GM12891 (cell line): Measurements from ENCODE around the gene EPHA8. TPM values are rescaled to one million over a fixed set of nuclear protein-coding genes. Genes with fewer than 3 reads are reported as not detected.

Experiments used
- DNase-seq: peaks from one replicate; pipeline ENCODE4 v3.0.0; 2011; ENCODE audit warnings: low spot score; ENCODE audit not compliant: insufficient read length
- FAIRE-seq: peaks from 2 replicates; lab custom pipeline; 2011; peaks lifted over from hg19 to GRCh38; lab: Jason Lieb, UNC
- PAX5 ChIP-seq: IDR thresholded peaks from 2 replicates; pipeline ENCODE4 v1.6.1; 2011; ENCODE audit warnings: low read length, moderate library complexity, mild to moderate bottlenecking; ENCODE audit not compliant: insufficient read depth, severe bottlenecking
- POLR2A ChIP-seq: IDR thresholded peaks from 2 replicates; pipeline ENCODE4 v1.6.1; 2011; ENCODE audit warnings: low read depth, low read length, control low read depth
- POLR2AphosphoS5 ChIP-seq: IDR thresholded peaks from 2 replicates; pipeline ENCODE4 v1.6.1; 2011; ENCODE audit warnings: low read depth, low read length, control low read depth
- POU2F2 ChIP-seq: IDR thresholded peaks from 2 replicates; pipeline ENCODE4 v1.6.1; 2011; ENCODE audit warnings: low read depth, mild to moderate bottlenecking, control low read depth, low read length, moderate library complexity
- SPI1 ChIP-seq: IDR thresholded peaks from 2 replicates; pipeline ENCODE4 v1.6.1; 2011; ENCODE audit warnings: low read depth, low read length, control low read depth
- TAF1 ChIP-seq: IDR thresholded peaks from 2 replicates; pipeline ENCODE4 v1.6.1; 2011; ENCODE audit warnings: low read depth, low read length, control low read depth
- polyA plus RNA-seq: library from polyadenylated mRNA; unstranded; fragments of >200 nt; gene quantifications from one replicate; pipeline ENCODE4 v1.2.1, GENCODE V29; 2012; ENCODE audit warnings: low read depth, missing spikeins, inconsistent platforms; ENCODE audit not compliant: missing spikeins

EPHA8 gene
- not detected for polyA plus RNA-seq

- no peak for TF ChIP-seq POU2F2
- no peak for TF ChIP-seq POLR2A
- TF ChIP-seq SPI1 = no peak
- no peak for TF ChIP-seq TAF1
- TF ChIP-seq POLR2AphosphoS5 = no peak
- DNase-seq = no peak
- no peak for FAIRE-seq
Measured at GRCh38 chr1:22562584-22563583, at the start of gene EPHA8. Gene EPHA8 (plus strand): TSS chr1:22563489. CDS start chr1:22563636, 147 bp downstream.

GRCh38 chr1:22516906-22517571 is 46.2 kb upstream of the EPHA8 start:
- TF ChIP-seq TAF1 (no peak), POU2F2 (no peak), POLR2A (no peak), POLR2AphosphoS5 (no peak), SPI1 (no peak), PAX5 (no peak)
- DNase-seq (no peak), FAIRE-seq (no peak)

- TF ChIP-seq SPI1 (no peak), POU2F2 (no peak), TAF1 (no peak), POLR2A (no peak), PAX5 (no peak), POLR2AphosphoS5 (no peak)
- FAIRE-seq (no peak), DNase-seq (no peak)
Measured at GRCh38 chr1:22517956-22518355, 45.3 kb upstream of the EPHA8 start.

GRCh38 chr1:22518379-22518778 is 44.9 kb upstream of the EPHA8 start:
- TF ChIP-seq POU2F2 (no peak), SPI1 (no peak), POLR2A (no peak), POLR2AphosphoS5 (no peak), TAF1 (no peak), PAX5 (no peak)
- no peak for FAIRE-seq
- DNase-seq = no peak

- TF ChIP-seq POLR2AphosphoS5 (no peak), POLR2A (no peak), POU2F2 (no peak), TAF1 (no peak), PAX5 (no peak), SPI1 (no peak)
- no peak for FAIRE-seq
- no peak for DNase-seq
Measured at GRCh38 chr1:22520871-22521270, 42.4 kb upstream of the EPHA8 start.

GRCh38 chr1:22521692-22522091 is 41.6 kb upstream of the EPHA8 start:
- no peak for FAIRE-seq
- no peak for DNase-seq
- TF ChIP-seq POLR2A (no peak), POLR2AphosphoS5 (no peak), PAX5 (no peak), TAF1 (no peak), SPI1 (no peak), POU2F2 (no peak)

- TF ChIP-seq TAF1 = no peak
- no peak for TF ChIP-seq PAX5
- DNase-seq (no peak), FAIRE-seq (no peak)
Measured at GRCh38 chr1:22522221-22522743, 41.0 kb upstream of the EPHA8 start.

- no peak for DNase-seq
- TF ChIP-seq PAX5 (no peak), POU2F2 (no peak), POLR2AphosphoS5 (no peak), TAF1 (no peak), SPI1 (no peak), POLR2A (no peak)
- FAIRE-seq = no peak
Measured at GRCh38 chr1:22524481-22524880, 38.8 kb upstream of the EPHA8 start.

GRCh38 chr1:22525211-22525610 is 38.1 kb upstream of the EPHA8 start:
- TF ChIP-seq TAF1 = no peak
- DNase-seq (no peak), FAIRE-seq (no peak)

- no peak for TF ChIP-seq POU2F2
- TF ChIP-seq SPI1 = no peak
- no peak for TF ChIP-seq POLR2A
- no peak for TF ChIP-seq TAF1
- TF ChIP-seq PAX5 = no peak
- DNase-seq (no peak), FAIRE-seq (no peak)
Measured at GRCh38 chr1:22525646-22526045, 37.6 kb upstream of the EPHA8 start.
